HG03196 (cell line): ENCODE measurements around the gene CLTCL1.
A peak's percentile ranks its signal among the peaks of the same experiment; 100 is the strongest.

Experiments used
- ATAC-seq: cut with Tn5 transposase; IDR thresholded peaks from one replicate; pipeline ENCODE4 v1.9.1; 2021; ENCODE audit not compliant: unreplicated experiment

The CLTCL1 gene

DNA sequence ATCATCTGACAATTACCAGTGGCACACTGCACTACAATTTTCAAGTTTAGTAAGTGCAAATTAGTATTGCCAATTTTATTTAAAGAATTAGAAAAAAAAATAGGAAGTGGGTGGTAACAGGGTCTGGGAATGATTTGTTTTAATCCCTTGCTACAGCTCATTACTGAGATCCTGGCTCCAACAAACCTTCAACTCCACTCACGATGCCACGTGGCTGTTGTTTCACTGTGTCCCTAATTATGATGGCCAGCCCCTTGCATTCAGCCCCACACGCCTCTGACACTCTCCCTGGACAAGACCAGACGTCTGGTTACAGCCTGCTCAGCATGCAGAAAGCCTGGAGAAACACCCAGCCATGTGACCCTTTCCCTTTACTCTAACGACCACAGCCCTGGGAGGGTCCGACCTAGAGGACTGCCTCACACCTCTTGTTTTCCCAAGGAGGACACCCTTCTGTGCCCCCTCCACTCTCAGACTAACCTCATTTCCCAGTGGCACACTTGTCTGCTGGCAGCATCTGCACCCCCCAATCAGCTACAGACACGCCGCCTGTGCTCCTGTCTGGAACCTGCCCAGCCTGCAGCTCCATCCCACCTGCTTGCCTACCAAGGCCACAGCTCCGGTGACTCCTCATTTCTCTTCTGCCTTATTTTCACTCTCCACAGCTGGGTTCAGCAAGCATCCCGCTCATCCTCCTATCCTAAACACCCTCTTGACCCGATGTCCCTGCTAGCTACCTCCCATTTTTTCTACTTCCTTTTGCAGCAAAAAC is 94.5 kb downstream of the CLTCL1 start:
- no peak for ATAC-seq

DNA sequence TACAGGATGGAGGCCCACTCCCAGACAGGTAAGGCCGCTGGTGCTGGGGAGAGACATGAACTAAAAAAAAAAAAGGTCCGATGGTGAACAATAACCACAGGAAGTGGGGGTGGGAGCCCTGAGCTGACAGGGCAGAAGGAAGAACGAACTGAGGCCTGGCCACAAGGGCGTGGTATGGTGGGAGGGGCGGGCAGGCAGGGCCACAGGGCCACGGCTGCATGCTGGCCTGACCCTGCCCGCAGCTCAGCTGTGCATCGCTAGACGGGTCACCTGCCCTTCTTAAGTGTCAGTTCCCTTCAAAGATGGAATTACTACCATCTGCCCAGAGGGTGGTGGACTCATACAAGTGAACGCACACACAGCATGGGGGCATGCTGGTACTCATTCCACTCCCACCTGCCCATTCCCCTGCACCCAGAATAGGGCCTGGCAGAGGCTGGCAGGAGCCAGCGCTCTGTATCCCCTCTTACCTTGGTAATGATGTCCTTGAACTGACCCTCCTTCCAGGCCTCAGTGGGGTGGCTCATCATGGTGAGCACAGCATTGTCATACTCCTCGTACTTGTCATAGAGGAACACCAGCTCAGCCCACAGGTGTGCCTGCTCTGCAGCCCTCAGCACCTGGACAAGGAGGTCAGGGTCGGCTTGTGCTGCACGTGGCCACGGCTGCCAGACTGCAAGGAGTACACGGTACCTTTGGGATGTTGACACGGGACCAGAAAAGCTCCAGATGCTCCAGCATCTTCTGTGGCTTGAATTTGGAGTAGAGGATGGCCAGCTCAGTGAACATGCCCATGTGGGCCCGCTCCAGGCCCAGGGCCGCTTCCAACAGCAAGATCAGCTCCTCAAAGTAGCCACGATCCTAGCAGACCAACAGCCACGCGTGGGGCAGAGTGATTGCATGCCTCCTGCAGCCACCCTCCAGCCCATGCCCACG is 95.5 kb downstream of the CLTCL1 start:
- no peak for ATAC-seq

DNA sequence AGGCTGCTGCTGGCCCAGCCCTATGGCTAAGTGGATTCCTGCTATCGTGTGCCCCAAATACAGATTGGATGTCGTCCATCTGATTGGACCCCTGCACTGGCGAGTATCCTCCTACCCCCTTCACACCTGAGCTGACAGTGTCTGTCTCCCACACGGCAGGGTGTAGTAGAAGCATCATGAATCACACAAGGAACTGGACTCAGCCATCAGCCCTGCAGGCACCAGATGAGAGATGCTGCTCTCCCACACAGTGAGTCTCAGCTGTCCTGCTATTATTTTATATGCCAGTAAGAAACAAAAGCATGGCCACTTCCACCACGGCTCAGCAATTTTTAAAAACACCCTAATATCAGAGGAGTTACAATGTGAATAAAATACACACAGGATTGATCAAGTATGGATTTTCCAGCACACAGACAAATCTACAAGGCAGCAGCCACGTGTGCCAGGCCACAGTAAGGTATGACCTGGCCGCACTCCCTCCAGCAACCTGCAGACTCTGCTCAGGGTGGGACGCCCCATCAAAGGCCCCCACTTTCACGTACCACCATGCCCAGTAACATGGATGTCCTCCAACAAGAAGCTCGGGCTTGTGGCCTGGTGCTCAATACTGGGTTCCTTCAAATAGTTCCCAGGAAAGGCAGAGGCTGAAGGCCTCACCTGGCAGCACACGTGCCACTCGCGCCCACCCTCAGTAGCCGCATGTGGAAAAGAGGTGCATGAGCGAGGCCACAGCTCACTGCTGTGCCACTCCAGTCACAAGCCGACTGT is 96.6 kb downstream of the CLTCL1 start:
- ATAC-seq, result no peak

DNA sequence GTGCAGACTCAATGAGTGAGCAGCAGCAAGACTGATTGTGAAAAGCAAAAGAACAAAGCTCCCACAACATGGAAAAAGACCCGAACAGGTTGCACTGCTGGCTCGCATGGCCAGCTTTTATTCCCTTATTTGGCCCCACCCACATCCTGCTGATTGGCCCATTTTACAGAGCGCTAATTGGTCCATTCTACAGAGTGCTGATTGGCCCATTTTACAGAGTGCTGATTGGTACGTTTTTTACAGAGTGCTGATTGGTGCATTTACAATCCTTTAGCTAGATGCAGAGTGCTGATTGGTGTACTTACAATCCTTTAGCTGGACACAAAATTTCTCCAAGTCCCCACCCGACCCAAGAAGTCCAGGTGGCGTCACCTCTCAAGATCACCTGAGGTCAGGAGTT is 97.6 kb downstream of the CLTCL1 start:
- ATAC-seq, result no peak

DNA sequence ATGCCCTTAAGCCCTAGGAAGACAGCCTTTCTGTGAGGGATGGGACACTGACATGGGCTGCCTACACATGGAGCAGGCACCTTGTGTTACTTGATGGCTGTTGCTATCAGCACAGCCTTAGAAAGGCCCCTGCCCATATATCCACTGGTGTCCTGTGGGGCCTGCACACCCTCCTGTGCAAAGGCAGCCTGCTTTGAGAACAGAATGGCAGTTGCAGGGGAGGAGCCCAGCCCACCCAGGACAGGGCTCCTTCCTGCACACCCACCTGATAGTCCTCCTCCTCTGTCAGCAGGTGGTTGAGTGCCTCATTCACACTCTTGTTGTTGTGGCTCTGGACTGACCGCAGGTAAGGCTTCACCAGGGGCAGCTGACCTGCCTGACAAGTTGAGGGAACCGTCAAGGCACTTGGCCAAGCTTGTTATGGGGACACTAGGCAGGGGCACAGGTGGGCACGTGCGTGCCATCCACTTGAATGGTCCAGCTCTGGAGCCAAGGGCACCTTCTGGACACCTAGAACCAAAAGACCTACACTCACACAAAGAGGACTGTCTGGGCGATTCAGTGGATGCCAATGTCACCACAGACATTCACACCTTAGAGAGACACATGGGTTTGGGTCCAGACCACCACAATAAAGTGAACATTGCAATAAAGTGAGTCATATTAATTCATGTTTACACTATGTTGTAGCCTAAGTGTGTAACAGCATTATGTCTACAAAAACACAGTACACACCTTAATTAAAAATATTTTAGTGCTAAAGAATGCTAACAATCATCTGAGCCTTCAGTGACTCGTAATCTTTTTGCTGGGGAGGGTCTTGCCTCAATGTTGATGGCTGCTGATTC is 103.6 kb downstream of the CLTCL1 start:
- no peak for ATAC-seq

DNA sequence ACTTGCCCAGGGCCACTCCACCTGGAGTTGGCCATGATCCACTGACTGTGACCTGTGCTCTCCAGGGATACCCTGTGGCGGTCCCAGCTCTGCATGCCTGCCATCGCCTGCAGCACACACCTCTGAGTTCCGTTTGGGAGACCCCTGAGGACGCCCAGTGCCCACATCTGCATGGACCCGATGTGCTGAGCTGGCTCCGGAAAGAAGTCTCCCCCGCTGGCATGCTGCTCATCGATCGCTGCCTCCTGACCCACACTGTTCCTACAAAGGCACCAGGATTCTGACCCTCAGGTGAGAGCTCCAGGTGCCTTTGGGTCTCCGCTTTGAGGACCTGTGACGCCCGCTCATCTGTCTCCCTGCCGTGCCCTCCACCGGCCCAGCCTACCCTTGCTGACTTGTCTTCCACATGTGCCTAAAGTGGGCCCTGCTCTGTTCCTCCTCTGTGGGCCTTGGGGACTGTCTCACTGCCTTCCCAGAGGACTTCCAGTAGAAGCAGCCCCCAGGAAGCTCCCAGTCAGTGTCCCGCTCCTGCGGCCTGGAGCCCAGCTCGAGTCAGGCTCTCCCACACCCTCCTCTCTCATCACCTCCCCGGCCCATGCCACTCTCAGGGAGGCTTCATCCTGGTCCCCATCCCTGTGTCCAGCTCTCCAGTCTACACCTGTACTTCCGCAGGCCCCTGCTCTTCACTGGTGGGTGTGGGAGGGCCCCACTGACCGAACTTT is 107.1 kb downstream of the CLTCL1 start:
- no peak for ATAC-seq

DNA sequence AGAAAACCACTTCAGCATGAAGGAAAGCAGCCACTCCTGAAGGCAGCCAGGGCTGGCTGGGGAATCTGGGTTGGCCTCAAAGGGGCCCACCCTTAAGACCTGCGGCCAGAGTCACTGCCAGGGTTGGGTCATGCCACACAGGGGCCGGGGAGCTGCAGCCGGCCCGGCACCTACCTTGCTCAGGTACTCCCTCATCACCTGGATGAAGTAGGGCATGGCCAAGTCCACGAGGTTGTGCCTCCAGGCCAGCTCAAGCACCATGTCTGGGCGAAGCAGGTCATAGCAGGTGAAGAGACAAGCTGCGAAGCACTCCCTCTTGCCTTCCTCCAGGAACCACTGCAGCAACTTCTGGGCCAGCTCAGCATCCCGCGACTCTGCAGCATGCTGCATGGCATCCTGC is 108.3 kb downstream of the CLTCL1 start:
- ATAC-seq, result no peak

DNA sequence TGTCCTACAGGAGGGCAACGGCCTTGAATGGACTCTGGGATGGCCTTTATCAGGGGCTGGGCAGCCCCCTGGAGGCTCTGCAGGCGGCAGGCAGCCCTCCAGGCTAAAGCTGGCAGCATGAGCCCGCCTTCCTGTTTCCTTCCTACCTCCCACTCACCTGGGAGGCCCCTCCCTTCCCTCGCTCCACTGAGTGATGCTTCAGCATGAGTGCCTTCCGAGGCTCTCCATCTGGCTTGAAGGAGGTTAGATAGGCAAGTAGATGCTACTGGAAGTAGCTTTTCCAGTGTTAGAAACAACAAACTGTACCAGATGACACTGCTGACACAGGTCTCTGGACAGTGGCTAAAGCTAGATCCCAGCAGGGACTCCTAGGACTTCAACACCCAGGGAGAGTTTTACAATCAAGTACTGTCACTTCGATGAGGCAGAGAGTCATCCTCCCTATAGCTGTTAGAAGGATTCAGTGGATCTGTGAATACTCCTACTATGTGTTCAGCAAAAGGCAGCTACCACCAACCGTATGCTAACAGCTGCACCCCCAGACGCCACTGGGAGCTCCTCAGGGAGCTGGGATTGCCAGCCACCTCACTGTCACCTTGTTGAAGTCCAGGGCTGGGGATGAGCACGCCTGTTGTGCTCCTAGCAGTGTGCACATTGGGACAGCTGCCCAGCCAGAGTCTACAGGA is 108.9 kb downstream of the CLTCL1 start:
- no peak for ATAC-seq

DNA sequence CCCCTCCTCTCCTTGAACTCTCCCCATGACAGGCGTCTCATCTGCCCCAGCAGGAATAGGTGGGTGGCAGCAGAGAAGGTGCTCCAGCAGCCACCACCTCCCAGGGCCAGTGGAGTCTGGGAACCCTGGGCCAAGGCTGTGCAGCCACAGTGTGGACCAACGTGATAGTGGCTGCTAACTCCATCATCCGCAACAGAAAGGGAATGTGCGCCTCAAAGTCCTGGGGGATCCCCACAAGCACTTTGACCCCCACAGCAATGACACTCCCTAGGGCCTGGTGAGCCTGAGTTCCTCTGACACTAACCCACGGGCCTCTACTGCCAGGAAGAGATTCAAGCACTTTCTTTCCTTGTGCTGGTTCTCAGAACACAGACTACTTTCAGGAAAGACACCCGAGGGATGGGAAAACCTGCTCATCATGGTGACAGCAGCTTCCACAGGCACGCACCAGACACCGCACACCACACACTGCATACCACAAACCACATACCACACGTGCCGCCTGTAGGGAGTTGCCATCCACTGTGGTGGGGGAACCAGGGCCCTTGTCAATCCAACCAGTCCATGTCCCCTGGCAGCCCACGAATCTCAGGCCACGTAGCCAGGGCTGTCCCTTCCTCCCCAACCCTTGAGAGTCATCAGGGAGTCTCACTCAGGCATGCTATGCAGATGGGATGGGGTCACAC is 109.6 kb downstream of the CLTCL1 start:
- ATAC-seq, result no peak

DNA sequence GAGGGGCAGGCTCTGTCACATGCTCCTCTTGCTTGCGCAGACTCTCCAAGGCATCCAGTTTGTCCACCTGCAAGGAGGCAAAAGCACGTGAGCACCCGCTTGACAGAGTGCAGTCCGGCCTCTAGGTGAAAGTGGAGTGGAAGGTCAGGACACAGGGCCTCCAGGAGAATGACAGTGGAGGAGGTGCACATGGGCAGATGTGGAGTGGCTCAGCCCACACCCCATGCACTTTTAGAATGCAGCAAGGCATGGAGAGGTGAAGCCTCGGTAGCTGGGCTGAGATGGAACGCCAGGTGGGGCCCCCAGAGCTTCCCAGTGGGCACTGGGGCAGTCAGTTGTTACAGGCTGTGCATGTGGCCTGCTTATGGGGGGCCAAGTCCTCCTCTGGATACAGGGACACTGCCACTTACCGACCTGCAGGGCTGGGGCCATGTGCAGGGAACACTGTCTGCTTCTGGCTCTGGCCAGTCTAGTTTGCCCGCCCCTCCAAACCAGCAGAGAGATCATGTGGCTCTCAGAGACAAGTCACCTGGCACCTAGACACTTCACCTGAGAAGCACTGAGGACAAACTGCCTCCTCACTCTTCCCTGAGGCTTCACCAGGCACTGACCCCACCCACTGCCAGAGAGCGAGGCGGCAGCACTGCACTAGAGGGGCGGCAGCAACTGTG is 110.6 kb downstream of the CLTCL1 start:
- no peak for ATAC-seq

DNA sequence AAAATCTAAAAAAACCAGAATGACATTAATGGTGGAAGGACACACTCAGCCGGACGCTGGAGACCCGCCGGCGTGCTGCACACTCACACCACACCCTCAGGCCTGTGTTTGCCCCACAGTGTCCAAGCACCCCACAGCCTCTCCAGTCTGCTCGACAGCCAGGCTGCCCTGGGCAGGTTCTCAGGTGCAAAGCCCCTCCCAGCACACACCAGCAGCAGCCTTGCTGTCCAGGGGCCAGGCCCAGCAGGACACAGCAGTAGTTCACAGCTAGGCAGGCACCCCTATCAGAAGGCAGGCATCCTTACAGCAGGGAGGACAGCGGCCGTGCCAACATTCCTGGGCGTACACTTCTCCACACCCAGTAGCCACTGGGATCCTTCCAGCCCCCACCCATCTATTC is 111.3 kb downstream of the CLTCL1 start:
- no peak for ATAC-seq

DNA sequence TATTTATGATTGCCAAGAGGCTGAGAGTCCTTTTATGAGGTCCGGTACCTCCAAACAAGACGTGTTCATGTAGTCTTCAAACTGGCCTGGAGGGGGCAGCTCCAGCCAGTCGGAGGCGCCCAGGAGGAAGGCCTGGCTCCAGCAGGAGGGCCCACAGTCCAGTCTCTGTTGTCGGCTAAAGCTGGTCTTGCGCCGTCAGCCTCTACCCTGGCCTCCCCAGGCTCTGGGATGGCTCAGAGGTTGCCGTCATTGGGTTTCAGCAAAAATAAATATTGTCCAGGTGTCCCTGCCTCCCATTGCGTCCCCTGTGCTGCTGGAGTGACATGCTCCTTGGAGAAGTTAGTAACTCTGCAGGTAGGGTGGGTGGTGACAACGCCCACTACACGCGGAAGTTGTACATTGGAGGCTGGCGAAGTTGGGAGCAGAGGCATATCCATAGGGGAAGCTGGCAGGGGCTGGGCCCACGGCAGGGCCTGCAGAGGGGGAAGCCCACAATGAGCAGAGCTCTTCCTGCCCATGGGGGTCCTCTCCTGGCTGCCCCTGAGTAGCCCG is 111.9 kb downstream of the CLTCL1 start:
- ATAC-seq, result no peak

DNA sequence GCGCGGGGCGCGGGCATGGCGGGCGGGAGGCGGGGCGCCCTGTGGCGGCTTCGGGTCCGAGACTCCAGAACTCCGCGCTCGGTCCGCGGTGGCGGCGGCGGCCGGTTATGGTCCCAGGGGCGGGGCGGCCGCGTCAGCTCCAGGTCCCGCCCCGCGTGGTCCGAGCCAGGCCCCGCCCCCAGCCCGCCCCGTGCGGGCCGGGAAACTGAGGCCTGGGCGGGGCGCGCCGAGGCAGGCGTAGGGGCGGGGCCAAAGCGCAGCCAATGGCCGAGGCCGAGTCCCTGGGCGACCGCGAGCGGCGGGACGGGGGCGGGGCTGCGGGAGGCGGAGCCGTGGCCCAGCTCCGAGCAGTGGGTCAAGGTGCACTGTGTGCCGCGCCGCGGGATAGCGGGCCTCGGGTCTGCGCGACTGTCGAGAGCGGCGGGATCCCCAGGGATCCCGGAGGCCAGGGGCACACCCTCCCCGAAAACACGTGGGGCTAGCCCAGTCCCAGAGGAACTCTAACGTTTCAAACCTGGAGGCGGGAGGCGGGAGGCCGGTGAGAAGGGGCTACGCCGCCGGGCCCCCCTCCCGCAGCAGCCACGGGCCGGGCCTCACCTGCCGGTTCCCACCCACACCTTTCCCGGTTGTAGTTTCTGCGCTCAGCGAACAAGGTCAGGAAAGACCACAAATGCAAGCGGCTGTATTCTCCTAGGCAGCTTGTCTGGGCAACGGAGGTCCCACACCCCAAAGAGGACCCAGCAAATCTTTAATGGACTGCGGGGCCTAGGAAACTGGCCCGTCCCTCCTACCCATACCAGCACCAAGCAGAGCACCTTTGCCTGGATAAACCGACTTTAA is 112.6 kb downstream of the CLTCL1 start, which contains the start of gene SLC25A1:
Gene SLC25A1, minus strand, starts transcription at position 80 of the 840 bp plus-strand sequence. Its CDS starts 63 bp downstream, at position 17.
- ATAC-seq, result peak; percentile 56

DNA sequence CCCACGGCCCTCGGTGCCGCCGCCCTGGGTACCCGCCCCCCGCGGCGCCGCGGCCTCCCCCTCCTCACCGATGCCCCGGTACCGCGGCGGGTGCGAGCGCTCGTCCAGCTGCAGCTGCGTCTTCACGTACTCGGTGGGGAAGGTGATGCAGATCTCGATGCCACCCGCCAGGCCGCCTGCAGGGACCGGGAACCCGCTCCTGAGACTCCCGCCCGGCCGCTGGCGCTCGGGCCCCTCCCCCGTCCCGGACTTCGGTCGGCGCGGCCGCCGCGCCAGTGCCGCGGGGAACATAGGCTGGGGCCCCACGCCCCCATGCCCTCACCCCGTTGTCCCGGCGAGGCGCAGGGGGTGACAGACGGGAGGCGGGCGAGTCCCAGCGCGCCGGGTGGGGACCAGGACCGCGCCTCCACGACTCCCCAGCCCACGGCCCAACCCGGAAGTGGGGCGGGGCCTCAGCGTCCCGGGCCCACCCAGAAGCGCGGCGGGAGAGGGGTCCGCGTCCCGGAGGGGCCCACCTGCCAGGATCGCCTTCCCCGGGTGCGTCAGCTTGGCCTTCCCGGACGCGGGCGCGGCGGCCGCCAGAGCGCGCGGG is 113.4 kb downstream of the CLTCL1 start:
- ATAC-seq, result peak; percentile 16

DNA sequence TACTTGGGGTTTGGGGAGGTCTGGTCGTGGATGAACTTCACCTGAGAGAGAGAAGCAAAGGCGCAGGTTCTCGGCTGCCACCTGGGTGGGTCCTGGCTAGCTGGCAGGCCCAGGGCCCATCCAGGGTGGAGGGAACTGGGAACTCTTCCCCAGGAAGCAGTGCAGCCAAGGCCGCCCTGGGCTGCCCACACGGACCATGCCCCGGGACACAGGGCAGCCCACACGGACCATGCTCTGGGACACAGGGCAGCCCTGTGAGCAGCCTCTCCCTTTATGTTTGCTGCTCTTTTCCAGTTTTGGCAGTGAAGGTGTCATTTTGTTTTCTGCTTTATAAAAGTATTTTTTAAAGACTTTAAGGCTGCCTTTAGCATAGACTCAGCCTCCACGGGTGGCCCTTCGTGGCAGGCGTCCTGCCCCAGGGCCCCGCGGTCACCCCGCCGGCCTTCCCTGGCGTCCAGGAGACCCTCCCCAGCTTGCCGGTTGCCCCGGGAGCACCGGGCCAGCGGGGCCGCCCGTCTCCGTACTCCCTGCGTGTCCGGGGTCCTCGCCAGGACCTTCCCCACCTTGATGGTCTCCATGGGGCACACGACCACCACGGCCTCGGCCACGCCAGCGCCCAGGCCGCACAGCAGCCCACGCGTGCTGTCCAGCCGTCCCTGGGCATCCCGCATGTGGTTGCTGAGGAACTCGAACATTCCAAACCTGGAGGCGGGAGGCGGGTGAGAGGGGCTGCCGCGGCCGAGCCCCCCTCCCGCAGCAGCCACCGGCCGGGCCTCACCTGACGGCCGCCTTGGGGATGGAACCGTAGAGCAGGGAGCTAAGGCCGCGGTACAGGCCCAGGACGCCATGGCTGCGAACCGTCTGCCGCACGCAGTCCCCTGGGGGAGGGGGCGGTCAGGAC is 114.1 kb downstream of the CLTCL1 start:
- ATAC-seq, result no peak
